HepG2 (cell line): ENCODE measurements around the gene CAPN11. TPM values are rescaled to one million over a fixed set of nuclear protein-coding genes. Genes with fewer than 3 reads are reported as not detected.

ENCODE experiments used
- EEA1 ChIP-seq: sonication (generic); formaldehyde crosslinking; IDR thresholded peaks from 2 replicates; pipeline ENCODE4 v1.5.1; 2020; ENCODE audit warnings: mild to moderate bottlenecking, missing genetic modification reagents, borderline replicate concordance
- ELF1 ChIP-seq: sonication (generic); formaldehyde crosslinking; IDR thresholded peaks from 2 replicates; pipeline ENCODE4 v1.4.0; 2020; ENCODE audit warnings: missing genetic modification reagents
- HNF4A ChIP-seq: sonication (generic); formaldehyde crosslinking; IDR thresholded peaks from 2 replicates; pipeline ENCODE4 v1.4.0; 2020; ENCODE audit warnings: missing genetic modification reagents
- MAZ ChIP-seq, 2 experiments: sonication (generic) in 1 of 2; formaldehyde crosslinking in 1 of 2; IDR thresholded peaks; 2 replicates each; pipeline versions ENCODE4 v1.5.0 to v1.6.1; 2012 to 2020; ENCODE audit warnings: low read depth in 2 of 2, mild to moderate bottlenecking in 2 of 2, borderline replicate concordance in 1 of 2, improper control_type of control experiment in 1 of 2, low read length in 1 of 2, missing genetic modification reagents in 1 of 2, moderate library complexity in 1 of 2
- NFE2L2 ChIP-seq: fragments of 150-350 bp; IDR thresholded peaks from 2 replicates; pipeline ENCODE4 v1.6.1; 2014; ENCODE audit warnings: low read length
- SMYD3 ChIP-seq: sonication (generic); formaldehyde crosslinking; IDR thresholded peaks from 2 replicates; pipeline ENCODE4 v1.8.1; 2023; ENCODE audit warnings: mild to moderate bottlenecking, missing genetic modification reagents
- SOX5 ChIP-seq: IDR thresholded peaks from 2 replicates; pipeline ENCODE4 v1.6.1; 2016; ENCODE audit warnings: borderline replicate concordance
- TFE3 ChIP-seq: IDR thresholded peaks from 2 replicates; pipeline ENCODE4 v1.6.1; 2016
- XRCC5 ChIP-seq: fragments of 200-400 bp; formaldehyde crosslinking; optimal IDR thresholded peaks from 2 replicates; pipeline ENCODE3; 2017; ENCODE audit warnings: mild to moderate bottlenecking, low read length
- ZBTB38 ChIP-seq: sonication (generic); formaldehyde crosslinking; IDR thresholded peaks from 2 replicates; pipeline ENCODE4 v1.5.1; 2020; ENCODE audit warnings: mild to moderate bottlenecking, missing genetic modification reagents
- ZBTB49 ChIP-seq: sonication (generic); formaldehyde crosslinking; IDR thresholded peaks from 2 replicates; pipeline ENCODE4 v1.4.0; 2020; ENCODE audit warnings: missing genetic modification reagents, borderline replicate concordance
- ZHX2 ChIP-seq, 2 experiments: sonication (generic) in 1 of 2; formaldehyde crosslinking in 1 of 2; IDR thresholded peaks; 2 replicates each; pipeline versions ENCODE4 v1.6.1 to v1.9.0; 2014 to 2022; ENCODE audit warnings: antibody characterized with exemption in 1 of 2, borderline replicate concordance in 1 of 2, inconsistent platforms in 1 of 2, low read depth in 1 of 2, missing genetic modification reagents in 1 of 2
- ZNF296 ChIP-seq: sonication (generic); formaldehyde crosslinking; conservative IDR thresholded peaks from 2 replicates; pipeline ENCODE4 v1.5.0; 2020; ENCODE audit warnings: mild to moderate bottlenecking, missing genetic modification reagents
- ZNF414 ChIP-seq: sonication (generic); formaldehyde crosslinking; IDR thresholded peaks from 2 replicates; pipeline ENCODE4 v1.5.0; 2020; ENCODE audit warnings: missing genetic modification reagents
- ZNF572 ChIP-seq: sonication (generic); formaldehyde crosslinking; IDR thresholded peaks from 2 replicates; pipeline ENCODE4 v1.5.1; 2020; ENCODE audit warnings: mild to moderate bottlenecking, missing genetic modification reagents
- ZNF883 ChIP-seq: sonication (generic); formaldehyde crosslinking; IDR thresholded peaks from 2 replicates; pipeline ENCODE4 v1.5.1; 2020; ENCODE audit warnings: mild to moderate bottlenecking, missing genetic modification reagents; ENCODE audit errors: not compliant biosample characterization
- ZSCAN12 ChIP-seq: sonication (generic); formaldehyde crosslinking; IDR thresholded peaks from 2 replicates; pipeline ENCODE4 v1.9.0; 2021; ENCODE audit warnings: mild to moderate bottlenecking, missing genetic modification reagents
- ZSCAN29 ChIP-seq: sonication (generic); formaldehyde crosslinking; conservative IDR thresholded peaks from 2 replicates; pipeline ENCODE4 v1.4.0; 2020; ENCODE audit warnings: mild to moderate bottlenecking, missing genetic modification reagents
- polyA plus RNA-seq, 8 experiments: library from polyadenylated mRNA; depleted of rRNA in 3 of 8; stranded (reverse) in 7 of 8; unstranded in 1 of 8; fragments of >200 nt; fragmentation: Illumina TruSeq in 4 of 8; extraction: Trizol in 4 of 8; gene quantifications; 2 replicates each; pipeline versions ENCODE4 v1.2.1 to v1.2.3, GENCODE V29; 2011 to 2016; ENCODE audit warnings: low read depth in 4 of 8, missing spikeins in 1 of 8, mixed read lengths in 1 of 8; ENCODE audit not compliant: insufficient read depth in 1 of 8
- total RNA-seq, 5 experiments: library from RNA; depleted of rRNA; stranded (reverse); fragments of >200 nt; fragmentation: Illumina TruSeq; extraction: Trizol; gene quantifications; 2 replicates each; pipeline ENCODE4 v1.2.3, GENCODE V29; 2016; ENCODE audit warnings: low read depth in 1 of 5

CAPN11 gene
- total and polyA plus RNA-seq, 2 of the 13 experiments (the other 11 are each of a cell fraction or from before 2014, with no cell fraction given), result 0.07 to 0.11 TPM

DNA sequence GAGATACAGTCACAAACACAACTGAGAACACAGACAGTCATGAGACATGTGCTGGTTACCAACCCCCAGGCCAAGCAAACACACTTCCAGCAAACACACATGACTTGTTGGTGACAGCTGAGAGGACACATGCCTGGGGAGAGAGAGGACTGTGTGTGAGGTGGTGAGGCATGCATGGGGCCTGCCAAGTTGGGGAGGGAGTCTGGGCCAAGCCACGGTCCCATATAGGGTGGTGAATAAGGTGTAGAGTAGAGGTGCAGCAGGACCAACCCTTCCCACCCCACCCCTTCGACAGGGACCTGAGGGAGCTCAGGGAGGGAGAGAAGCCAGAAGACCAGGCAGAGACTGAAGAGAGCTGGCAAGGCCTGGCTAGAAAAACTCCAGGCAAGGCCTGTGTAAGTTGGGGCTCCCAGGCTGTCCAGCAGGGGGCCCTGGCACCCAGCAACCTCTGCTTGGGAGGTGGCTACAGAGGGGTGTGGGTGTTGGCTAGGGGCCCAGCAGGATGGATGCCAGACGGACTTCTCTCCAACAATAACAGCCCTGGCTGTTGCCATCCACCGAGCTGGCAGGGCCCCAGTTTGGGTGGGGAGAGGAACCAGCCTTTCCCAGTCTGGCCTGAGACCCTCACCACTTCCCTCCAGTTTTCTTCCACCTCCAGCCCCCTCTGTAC lies 62.8 kb downstream of the CAPN11 start (continued):
- TF ChIP-seq ZBTB49 (CRISPR knock-in tag) (no peak), ELF1 (CRISPR knock-in tag) (peak; percentile 22; the same call in 1 of the 2 replicates), XRCC5 (peak; percentile 98), ZNF883 (CRISPR knock-in tag) (no peak), ZSCAN12 (CRISPR knock-in tag) (no peak), SMYD3 (CRISPR knock-in tag) (no peak), HNF4A (CRISPR knock-in tag) (peak; percentile 30; the same call in 1 of the 2 replicates), TFE3 (CRISPR knock-in tag) (peak; percentile 73; the same call in 1 of the 2 replicates), ZNF296 (no peak), ZSCAN29 (CRISPR knock-in tag) (no peak), ZBTB38 (CRISPR knock-in tag) (no peak), EEA1 (CRISPR knock-in tag) (no peak; the same call in 1 of the 2 replicates), MAZ (IDR thresholded peaks at IDR 0.05; ENCODE audit: borderline replicate concordance, low read depth, low read length) (peak; percentile 51; the same call in 1 of the 2 replicates), MAZ (CRISPR knock-in tag; IDR thresholded peaks at IDR 0.05; ENCODE audit: low read depth) (peak; percentile 68), NFE2L2 (no peak), SOX5 (CRISPR knock-in tag) (0 out of 2 replicates have a peak, but pooled peaks have one; percentile 13), ZNF414 (CRISPR knock-in tag) (peak; percentile 77; the same call in 1 of the 2 replicates), ZNF572 (CRISPR knock-in tag) (0 out of 2 replicates have a peak, but pooled peaks have one; percentile 12), ZHX2 (IDR thresholded peaks at IDR 0.05; ENCODE audit: low read depth) (no peak), ZHX2 (CRISPR knock-in tag; IDR thresholded peaks at IDR 0.05; ENCODE audit: borderline replicate concordance) (no peak)
